ENCODE measurements around the gene USP19.

USP19 gene

DNA sequence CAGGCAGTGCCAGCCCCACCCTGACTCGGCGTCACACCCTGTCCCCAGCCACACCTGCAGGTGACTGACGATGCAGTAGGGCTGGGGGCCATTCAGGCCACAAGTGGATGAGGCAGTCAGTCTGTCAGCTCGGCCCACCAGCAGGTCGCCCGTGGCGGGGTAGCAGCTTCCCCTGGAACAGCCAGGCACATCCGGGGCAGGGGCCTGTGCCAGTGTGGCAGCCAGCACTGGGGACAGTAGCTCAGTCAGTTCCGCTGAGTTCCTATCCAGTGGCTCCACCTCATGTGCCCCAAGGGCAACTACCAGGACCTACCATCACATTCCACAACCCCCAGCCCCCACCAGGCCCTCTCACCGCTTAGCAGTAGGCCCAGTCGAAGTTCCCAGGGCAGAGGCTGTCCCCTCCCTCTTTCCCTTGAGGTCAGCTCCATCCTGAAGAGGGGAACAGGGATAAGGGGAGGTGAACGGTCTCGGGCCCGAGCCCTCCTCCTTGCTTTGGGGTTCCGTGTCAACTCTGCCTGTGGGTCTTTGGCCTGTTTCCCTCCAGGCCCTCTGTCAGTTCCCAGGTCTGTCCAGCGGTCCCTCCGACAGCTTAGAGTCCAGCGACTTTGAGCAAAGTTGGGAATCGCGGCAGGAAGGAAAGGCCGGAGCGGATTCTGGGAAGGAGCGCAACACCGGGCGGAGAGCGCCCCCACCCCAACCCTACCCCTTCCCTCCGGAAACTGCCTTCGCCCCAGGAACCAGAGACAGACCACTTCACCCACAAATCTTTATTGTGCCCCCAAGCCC, 12.0 kb upstream of the USP19 start, which contains the start of gene LAMB2:
Gene LAMB2, minus strand, starts transcription at position 614 of the 789 bp plus-strand sequence. Its CDS starts 183 bp downstream, at position 431.
- no peak for DNase-seq

DNA sequence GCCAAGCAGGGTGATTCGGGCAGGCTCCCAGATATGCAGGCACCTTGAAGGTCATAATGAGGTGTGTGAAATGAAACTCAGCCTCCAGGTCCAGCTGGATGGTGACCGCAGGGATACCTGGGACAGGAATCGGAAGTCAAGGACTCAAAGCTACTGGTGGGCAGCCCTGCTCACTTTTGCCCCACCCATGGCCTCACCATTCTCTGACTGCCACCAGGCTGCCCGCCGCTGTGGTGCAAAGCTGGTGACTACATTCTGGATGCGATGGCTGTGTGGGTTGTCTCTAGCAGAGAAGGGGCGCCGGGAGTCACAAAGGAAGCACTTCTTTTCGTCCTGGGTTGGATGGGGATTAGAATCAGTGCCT, 11.4 kb upstream of the USP19 start:
- DNase-seq: no peak

GRCh38 chr3:49131576-49131975, 11.0 kb upstream of the USP19 start:
- DNase-seq: no peak

DNA sequence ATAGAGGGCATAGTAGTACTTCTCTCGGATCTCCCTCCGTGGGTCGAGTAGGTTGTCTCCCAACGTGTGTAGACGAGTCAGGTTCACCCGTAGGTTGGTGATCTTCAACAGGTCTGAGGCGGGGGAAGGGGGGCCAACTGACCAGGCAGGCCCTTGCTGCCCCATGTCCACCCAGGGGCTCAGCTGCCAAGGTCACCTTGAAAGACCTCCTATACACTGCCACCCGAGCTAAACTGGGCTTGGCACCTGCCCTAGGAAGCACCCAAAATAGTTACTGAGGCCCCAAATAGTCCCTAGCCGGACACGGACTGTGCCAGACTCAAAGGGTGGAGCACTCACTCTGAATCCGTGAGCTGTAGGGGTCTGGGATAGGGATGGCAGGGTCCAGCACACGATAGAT, 10.4 kb upstream of the USP19 start:
- no peak for DNase-seq

- DNase-seq: no peak
Measured at GRCh38 chr3:49124991-49125670, 4.5 kb upstream of the USP19 start.

DNA sequence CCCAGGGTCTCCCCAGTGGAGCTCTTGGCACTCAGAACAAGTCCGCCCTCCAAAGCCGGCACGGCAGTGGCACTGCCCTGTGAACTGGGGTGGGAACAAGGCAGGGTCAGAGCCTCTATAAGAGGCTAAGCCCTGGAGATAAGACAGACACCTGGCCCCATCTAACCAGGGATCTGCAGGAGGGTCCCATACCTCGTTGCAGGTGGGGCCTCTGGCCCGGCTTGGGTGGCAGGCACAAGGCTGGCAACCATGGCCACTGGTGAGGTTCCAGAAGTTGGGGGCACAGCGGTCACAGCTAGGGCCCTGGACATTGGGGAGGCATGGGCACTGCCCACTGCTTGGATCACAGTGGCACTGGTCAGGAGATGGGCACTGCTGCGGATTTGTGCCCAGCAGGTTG, 3.6 kb upstream of the USP19 start:
- DNase-seq: no peak

DNA sequence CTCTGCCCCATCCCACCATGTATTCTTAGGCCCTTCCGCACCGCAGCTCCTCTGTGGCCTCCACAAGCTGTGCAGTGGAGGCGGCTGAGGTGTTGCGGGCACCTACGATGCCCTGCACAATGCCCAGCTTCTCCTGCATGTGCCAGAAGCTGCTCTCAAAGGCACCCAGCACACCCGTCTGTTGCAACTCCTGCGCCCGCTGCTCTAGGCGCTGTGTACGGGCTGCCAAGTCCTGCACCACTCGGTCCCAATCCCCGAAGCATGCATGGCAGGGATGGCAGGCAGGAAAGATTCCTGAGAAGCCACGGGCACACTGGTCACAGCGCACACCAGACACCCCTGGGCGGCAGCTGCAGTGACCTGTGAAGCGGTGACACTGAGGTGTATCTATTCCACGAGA, 3.1 kb upstream of the USP19 start:
- no peak for DNase-seq

- no peak for DNase-seq
Measured at GRCh38 chr3:49122886-49123545, 2.4 kb upstream of the USP19 start.

- DNase-seq: no peak
Measured at GRCh38 chr3:49122451-49122850, 1.8 kb upstream of the USP19 start.

DNA sequence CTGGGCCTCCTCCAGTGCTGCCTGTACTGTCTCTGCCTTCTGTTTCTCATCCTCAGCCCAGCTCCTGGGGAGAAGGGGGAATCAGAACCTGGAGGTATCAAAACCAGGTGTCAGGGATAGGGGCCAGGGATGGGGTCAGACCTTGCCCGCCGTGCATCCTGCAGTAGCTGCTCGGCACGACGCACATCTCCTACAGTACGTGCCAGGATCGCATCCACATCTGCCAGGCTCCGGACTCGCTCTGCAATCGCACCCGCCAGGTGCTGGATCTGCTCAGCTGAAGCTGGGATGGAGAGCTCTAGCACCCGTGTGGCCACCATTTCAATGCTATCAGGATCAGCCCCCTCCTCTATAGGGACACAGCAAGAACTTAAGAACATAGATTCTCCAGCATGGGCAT, 1.4 kb upstream of the USP19 start:
- no peak for DNase-seq

DNA sequence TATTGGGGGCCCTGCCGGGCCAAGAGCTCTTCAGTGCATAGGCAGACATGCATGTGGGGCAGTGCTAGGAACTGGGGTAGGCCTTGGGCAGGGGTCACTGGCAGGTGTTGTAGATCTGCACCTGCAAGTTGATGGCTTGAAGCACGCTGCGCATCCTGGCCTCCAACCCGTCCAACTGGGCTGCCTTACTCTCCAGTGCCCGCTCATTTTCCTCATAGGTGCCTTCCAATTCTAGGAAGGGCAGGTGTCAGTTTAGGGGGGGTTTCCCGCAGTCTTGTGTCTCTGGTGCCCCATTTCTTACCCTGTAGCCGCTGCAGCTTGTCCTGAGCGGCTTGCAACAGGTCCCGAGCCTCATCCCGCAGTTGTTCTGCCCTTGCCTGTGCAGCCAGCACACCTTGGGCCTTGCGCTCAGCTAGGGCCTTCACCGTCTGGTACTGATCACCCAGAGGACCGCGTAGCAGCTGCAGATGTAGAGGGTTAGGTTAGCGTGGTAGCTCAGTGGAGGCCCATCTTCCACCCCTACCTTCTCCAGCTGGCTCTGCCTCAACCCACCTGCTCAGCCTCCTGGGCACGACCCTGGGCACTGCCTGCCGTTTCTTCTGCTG, 611 bp upstream of the USP19 start:
- no peak for DNase-seq

DNA sequence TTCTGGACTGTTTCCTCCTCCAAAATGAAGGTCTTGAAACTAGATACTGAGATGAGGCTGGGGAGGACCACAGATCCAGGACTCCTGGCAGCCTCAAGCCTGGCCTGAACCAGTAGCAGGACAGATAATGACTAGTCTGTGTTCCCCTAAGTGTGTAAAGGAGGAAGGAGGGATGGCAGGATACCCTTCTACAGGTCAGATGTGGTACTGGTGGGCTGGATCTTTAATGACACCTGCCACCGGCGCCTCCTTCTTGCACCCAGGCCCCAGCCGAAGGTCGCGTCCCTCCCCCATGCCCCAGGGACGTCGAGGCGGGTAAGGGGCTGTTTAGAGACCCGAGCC, 556 bp downstream of the USP19 start:
- DNase-seq: no peak

DNA sequence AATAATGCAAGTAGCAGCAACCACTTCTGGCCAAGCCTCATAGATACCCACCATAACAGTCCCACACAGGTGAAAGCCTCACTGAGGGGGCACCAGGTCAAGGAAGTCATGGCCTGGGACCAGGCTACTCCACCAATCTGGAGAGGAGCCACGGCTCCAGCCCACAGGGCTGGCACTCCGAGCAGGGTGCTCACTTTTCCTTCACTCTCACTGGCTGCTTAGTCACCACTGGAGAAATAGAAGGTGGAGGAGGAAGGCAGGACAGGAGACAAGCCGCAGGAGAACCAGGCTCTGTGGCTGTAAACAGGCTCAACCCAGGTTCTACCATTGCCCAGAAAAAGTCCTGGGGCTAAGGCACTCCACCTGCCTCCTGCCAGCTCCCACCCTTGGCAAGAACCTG, 1.2 kb downstream of the USP19 start:
- DNase-seq: no peak

- no peak for DNase-seq
Measured at GRCh38 chr3:49119036-49119435, 1.6 kb downstream of the USP19 start.

- no peak for DNase-seq
Measured at GRCh38 chr3:49112262-49112661, 8.4 kb downstream of the USP19 start.

DNA sequence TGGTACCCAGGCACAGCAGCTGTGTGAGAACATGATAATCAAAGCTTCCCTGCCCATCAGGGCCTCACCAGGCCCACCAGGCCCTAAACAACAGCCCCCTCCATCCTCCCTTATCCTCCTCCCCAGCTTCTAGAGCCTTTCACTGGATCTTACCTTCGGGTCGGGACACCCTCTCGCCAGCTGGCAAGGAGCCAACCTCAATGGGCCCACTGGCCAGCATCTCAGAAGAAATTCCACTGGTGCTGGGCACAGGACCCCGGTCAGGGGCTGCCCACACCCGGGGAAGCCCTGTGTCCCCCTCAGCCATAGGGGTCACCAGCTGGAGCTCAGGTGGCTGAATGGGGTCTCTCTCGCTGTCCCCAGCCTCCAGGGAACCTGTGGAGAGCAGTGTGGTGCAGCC, 9.3 kb downstream of the USP19 start:
- DNase-seq: no peak

DNA sequence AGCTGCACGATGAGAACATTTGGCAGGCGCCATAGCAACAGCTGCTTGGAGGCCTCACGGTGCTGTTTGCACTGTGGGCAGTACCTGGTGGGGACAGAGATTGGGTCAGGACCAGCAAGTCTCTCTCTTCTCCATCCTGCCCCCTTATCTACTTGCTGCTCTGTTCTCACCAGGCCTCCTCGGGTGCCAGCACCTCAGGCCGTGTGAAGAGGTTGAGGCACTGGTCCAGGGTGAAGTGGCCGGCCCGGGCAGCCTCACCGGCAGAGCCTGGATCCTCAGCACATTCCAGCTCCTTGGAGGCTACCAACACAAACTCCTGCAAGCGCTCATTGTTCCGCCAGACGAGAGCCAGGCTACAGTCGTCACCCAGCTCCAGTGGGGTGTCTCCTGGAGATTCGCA, 9.8 kb downstream of the USP19 start:
- DNase-seq: no peak

DNA sequence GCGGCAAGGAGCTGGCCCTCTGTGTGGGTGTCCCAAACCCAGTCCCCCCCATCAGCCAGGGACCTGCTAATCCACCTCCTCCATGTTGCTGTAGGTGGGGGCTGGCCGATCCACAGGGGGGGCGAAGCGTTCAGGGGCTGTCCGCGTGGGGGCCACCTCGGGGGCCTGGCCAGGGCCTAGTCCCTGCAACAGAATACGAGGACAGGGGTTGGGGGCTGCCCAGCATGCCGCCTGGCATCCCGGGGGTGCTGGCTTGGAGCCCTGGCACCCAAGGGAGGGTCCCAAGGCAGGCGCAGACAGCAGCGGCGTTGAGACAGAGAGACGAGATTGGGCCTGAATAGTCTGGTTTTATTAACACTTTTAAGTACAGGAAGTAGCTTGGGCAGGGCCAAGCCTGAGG, 12.3 kb downstream of the USP19 start:
- no peak for DNase-seq

- DNase-seq: peak; percentile 71 to 81 (median 74)
Measured at GRCh38 chr3:49104427-49105291, 16.0 kb downstream of the USP19 start, which contains the start of gene QARS1. Gene QARS1 (minus strand): TSS chr3:49104757. CDS start chr3:49104733, 24 bp downstream.

GRCh38 chr3:49104052-49104426, 16.6 kb downstream of the USP19 start:
- no peak for DNase-seq

GRCh38 chr3:49100046-49100615, 20.5 kb downstream of the USP19 start:
- DNase-seq: no peak

GRCh38 chr3:49098910-49099630, 21.6 kb downstream of the USP19 start:
- DNase-seq: no peak

Data from activated CD4-positive, CD25-positive, alpha-beta regulatory T cell (primary cell).